ENCODE data around the gene ADM5. TPM values are rescaled to one million over a fixed set of nuclear protein-coding genes. Genes with fewer than 3 reads are reported as not detected.
A peak's percentile ranks its signal among the peaks of the same experiment; 100 is the strongest.

The ADM5 gene
- total RNA-seq = 0.86 TPM

GRCh38 chr19:49689133-49690078, at the start of gene ADM5:
TSS of gene ADM5 (plus strand) at chr19:49689594. CDS start at chr19:49689838, 244 bp downstream.
- ATAC-seq = peak; percentile 73
- DNase-seq (ENCODE audit: low spot score) = no peak

GRCh38 chr19:49640113-49640898, 49.1 kb upstream of the ADM5 start, which contains the start of gene RRAS:
TSS of gene RRAS (minus strand) at chr19:49640143. CDS start at chr19:49640098, 45 bp downstream.
- peak; percentile 100 for DNase-seq (ENCODE audit: low spot score)
- ATAC-seq = peak; percentile 71

GRCh38 chr19:49641688-49642491, 47.5 kb upstream of the ADM5 start, which contains the start of gene SCAF1:
TSS of gene SCAF1 (plus strand) at chr19:49642209. CDS start at chr19:49645027, 2,818 bp downstream.
- ATAC-seq (peak; percentile 80), DNase-seq (ENCODE audit: low spot score) (peak; percentile 100)

- no peak for DNase-seq (ENCODE audit: low spot score)
- no peak for ATAC-seq
Observed at GRCh38 chr19:49642492-49643035, 46.8 kb upstream of the ADM5 start.

GRCh38 chr19:49643466-49643865, 45.9 kb upstream of the ADM5 start:
- DNase-seq (ENCODE audit: low spot score) (no peak), ATAC-seq (no peak)

GRCh38 chr19:49645592-49645991, 43.8 kb upstream of the ADM5 start:
- DNase-seq (ENCODE audit: low spot score) (no peak), ATAC-seq (no peak)

GRCh38 chr19:49645995-49646394, 43.4 kb upstream of the ADM5 start:
- ATAC-seq (no peak), DNase-seq (ENCODE audit: low spot score) (no peak)

- no peak for DNase-seq (ENCODE audit: low spot score)
- no peak for ATAC-seq
Observed at GRCh38 chr19:49646586-49646985, 42.8 kb upstream of the ADM5 start.

- ATAC-seq (no peak), DNase-seq (ENCODE audit: low spot score) (no peak)
Observed at GRCh38 chr19:49651029-49651819, 38.2 kb upstream of the ADM5 start.

GRCh38 chr19:49651820-49652550, 37.4 kb upstream of the ADM5 start:
- DNase-seq (ENCODE audit: low spot score) = no peak
- ATAC-seq = no peak

- DNase-seq (ENCODE audit: low spot score) (no peak), ATAC-seq (no peak)
Observed at GRCh38 chr19:49652551-49653465, 36.6 kb upstream of the ADM5 start.

- DNase-seq (ENCODE audit: low spot score) = no peak
- no peak for ATAC-seq
Observed at GRCh38 chr19:49653466-49653806, 36.0 kb upstream of the ADM5 start.

- no peak for ATAC-seq
- no peak for DNase-seq (ENCODE audit: low spot score)
Observed at GRCh38 chr19:49654581-49654980, 34.8 kb upstream of the ADM5 start.

- ATAC-seq = no peak
- no peak for DNase-seq (ENCODE audit: low spot score)
Observed at GRCh38 chr19:49655570-49656455, 33.6 kb upstream of the ADM5 start.

- ATAC-seq = no peak
- no peak for DNase-seq (ENCODE audit: low spot score)
Observed at GRCh38 chr19:49656456-49657109, 32.8 kb upstream of the ADM5 start.

GRCh38 chr19:49657493-49658138, 31.8 kb upstream of the ADM5 start:
- no peak for DNase-seq (ENCODE audit: low spot score)
- ATAC-seq = no peak

Data from left lobe of liver (tissue), 2 donors.